B cell (primary cell): Measurements from ENCODE around the gene UFSP1.

Experiments
- CTCF ChIP-seq: fragments of 200-600 bp; IDR thresholded peaks from one replicate; pipeline ENCODE4 v1.8.0; 2022; ENCODE audit warnings: antibody characterized with exemption, mild to moderate bottlenecking
- EZH2 ChIP-seq: IDR thresholded peaks from 2 replicates; pipeline ENCODE4 v1.6.1; 2012; ENCODE audit warnings: borderline replicate concordance, low read depth, mild to moderate bottlenecking, moderate library complexity, low read length; ENCODE audit not compliant: insufficient read depth, poor library complexity, severe bottlenecking

GRCh38 chr7:100874577-100875355 is 14.7 kb downstream of the UFSP1 start, which contains the start of gene SRRT:
- no peak for TF ChIP-seq CTCF
- TF ChIP-seq EZH2: no peak
